H9 (cell line): ENCODE data around the gene ZNF611. TPM values are rescaled to one million over a fixed set of nuclear protein-coding genes. Genes with fewer than 3 reads are reported as not detected.
A peak's percentile ranks its signal among the peaks of the same experiment; 100 is the strongest.

ENCODE experiments used
- DNase-seq: peaks from one replicate; pipeline ENCODE4 v3.0.0-alpha.2; 2017
- H2AFZ ChIP-seq: one replicate; pipeline ENCODE4 v1.6.1; 2013; ENCODE audit warnings: mild to moderate bottlenecking, low read length, control low read depth, moderate library complexity
- H2AK5ac ChIP-seq: 2 replicates; pipeline ENCODE4 v1.6.1; 2013; ENCODE audit warnings: low read length, control low read depth, mixed read lengths; ENCODE audit not compliant: insufficient read length
- H2BK120ac ChIP-seq: one replicate; pipeline ENCODE4 v1.6.1; 2013; ENCODE audit warnings: low read depth, mild to moderate bottlenecking, low read length, control low read depth, inconsistent platforms; ENCODE audit not compliant: poor library complexity, severe bottlenecking
- H2BK12ac ChIP-seq: 2 replicates; pipeline ENCODE4 v1.6.1; 2013; ENCODE audit warnings: low read length, control low read depth, mixed read lengths, low read depth; ENCODE audit not compliant: insufficient read length
- H2BK15ac ChIP-seq: 2 replicates; pipeline ENCODE4 v1.6.1; 2013; ENCODE audit warnings: low read depth, low read length, control low read depth
- H2BK20ac ChIP-seq: one replicate; pipeline ENCODE4 v1.6.1; 2013; ENCODE audit warnings: low read depth, mild to moderate bottlenecking, low read length, control low read depth, inconsistent platforms; ENCODE audit not compliant: poor library complexity, severe bottlenecking
- H2BK5ac ChIP-seq: 2 replicates; pipeline ENCODE4 v1.6.1; 2013; ENCODE audit warnings: low read length, control low read depth, mixed read lengths; ENCODE audit not compliant: insufficient read length
- H3K14ac ChIP-seq: 2 replicates; pipeline ENCODE4 v1.6.1; 2013; ENCODE audit warnings: low read length, control low read depth; ENCODE audit not compliant: insufficient read depth
- H3K18ac ChIP-seq: 2 replicates; pipeline ENCODE4 v1.6.1; 2013; ENCODE audit warnings: low read depth, mild to moderate bottlenecking, mixed read lengths, low read length, control low read depth; ENCODE audit not compliant: insufficient read length
- H3K23ac ChIP-seq: 2 replicates; pipeline ENCODE4 v1.6.1; 2013; ENCODE audit warnings: low read length, control low read depth, mixed read lengths, low read depth; ENCODE audit not compliant: insufficient read length
- H3K23me2 ChIP-seq: 2 replicates; pipeline ENCODE4 v1.6.1; 2013; ENCODE audit warnings: low read depth, mild to moderate bottlenecking, mixed read lengths, low read length, control low read depth; ENCODE audit not compliant: insufficient read length, poor library complexity, severe bottlenecking
- H3K27ac ChIP-seq: 2 replicates; pipeline ENCODE4 v1.5.1; 2013; ENCODE audit warnings: low read length, control low read depth, mixed read lengths, low read depth; ENCODE audit not compliant: insufficient read length
- H3K27me3 ChIP-seq: 2 replicates; pipeline ENCODE4 v1.6.1; 2013; ENCODE audit warnings: low read length, control low read depth, inconsistent platforms; ENCODE audit not compliant: insufficient read depth
- H3K4ac ChIP-seq: 2 replicates; pipeline ENCODE4 v1.6.1; 2013; ENCODE audit warnings: low read depth, mild to moderate bottlenecking, control low read depth, inconsistent platforms, low read length, moderate library complexity
- H3K4me1 ChIP-seq: 2 replicates; pipeline ENCODE4 v1.6.1; 2013; ENCODE audit warnings: low read length, control low read depth, inconsistent platforms; ENCODE audit not compliant: insufficient read depth
- H3K4me2 ChIP-seq: 2 replicates; pipeline ENCODE4 v1.6.1; 2013; ENCODE audit warnings: low read length, control low read depth, mixed read lengths; ENCODE audit not compliant: insufficient read length, insufficient read depth
- H3K56ac ChIP-seq: 2 replicates; pipeline ENCODE4 v1.6.1; 2013; ENCODE audit warnings: low read depth, mild to moderate bottlenecking, mixed read lengths, low read length, control low read depth; ENCODE audit not compliant: insufficient read length
- H3K79me1 ChIP-seq: 2 replicates; pipeline ENCODE4 v1.6.1; 2013; ENCODE audit warnings: low read depth, mild to moderate bottlenecking, moderate library complexity, low read length, control low read depth, inconsistent platforms; ENCODE audit not compliant: insufficient read depth, poor library complexity, severe bottlenecking
- H3K79me2 ChIP-seq: 2 replicates; pipeline ENCODE4 v1.6.1; 2013; ENCODE audit warnings: low read length, control low read depth, inconsistent platforms; ENCODE audit not compliant: insufficient read depth
- H3K9ac ChIP-seq: 2 replicates; pipeline ENCODE4 v1.6.1; 2013; ENCODE audit warnings: low read length, control low read depth, mixed read lengths; ENCODE audit not compliant: insufficient read length; ENCODE audit errors: extremely low read depth
- H3K9me3 ChIP-seq: one replicate; pipeline ENCODE4 v1.6.1; 2013; ENCODE audit warnings: low read depth, low read length, inconsistent platforms; ENCODE audit not compliant: control insufficient read depth
- H3T11ph ChIP-seq: one replicate; pipeline ENCODE4 v1.6.1; 2013; ENCODE audit warnings: mild to moderate bottlenecking, low read length, control low read depth, inconsistent platforms
- H4K20me1 ChIP-seq: one replicate; pipeline ENCODE4 v1.6.1; 2013; ENCODE audit not compliant: control insufficient read depth, insufficient read length, insufficient read depth
- H4K5ac ChIP-seq: 2 replicates; pipeline ENCODE4 v1.6.1; 2013; ENCODE audit warnings: low read depth, mild to moderate bottlenecking, mixed read lengths, low read length, control low read depth; ENCODE audit not compliant: insufficient read length
- H4K8ac ChIP-seq: replicated peaks from 2 replicates; pipeline ENCODE4 v1.6.1; 2013; ENCODE audit warnings: low read length, control low read depth, mixed read lengths, low read depth; ENCODE audit not compliant: insufficient read length
- H4K91ac ChIP-seq: 2 replicates; pipeline ENCODE4 v1.6.1; 2013; ENCODE audit warnings: low read depth, mild to moderate bottlenecking, moderate library complexity, mixed read lengths, low read length, control low read depth; ENCODE audit not compliant: insufficient read length
- H3K27ac Mint-ChIP-seq, 3 experiments: 2 replicates in 2 of 3; 3 replicates in 1 of 3; pipeline ENCODE4 v1.8.0; 2020 to 2021; ENCODE audit warnings: mixed read lengths in 3 of 3, mild to moderate bottlenecking in 1 of 3, moderate library complexity in 1 of 3
- H3K27me3 Mint-ChIP-seq: 2 replicates; pipeline ENCODE4 v1.8.0; 2021; ENCODE audit warnings: low read depth, mild to moderate bottlenecking, moderate library complexity, mixed read lengths
- H3K36me3 Mint-ChIP-seq, 3 experiments: 2 replicates in 2 of 3; 3 replicates in 1 of 3; pipeline ENCODE4 v1.8.0; 2020 to 2021; ENCODE audit warnings: low read depth in 3 of 3, mixed read lengths in 3 of 3; ENCODE audit not compliant: insufficient read depth in 1 of 3
- H3K4me1 Mint-ChIP-seq, 2 experiments: 2 replicates each; pipeline ENCODE4 v1.8.0; 2020; ENCODE audit warnings: mixed read lengths in 2 of 2
- H3K4me3 Mint-ChIP-seq, 2 experiments: 2 replicates in 1 of 2; 3 replicates in 1 of 2; pipeline ENCODE4 v1.8.0; 2020 to 2021; ENCODE audit warnings: mild to moderate bottlenecking in 2 of 2, mixed read lengths in 2 of 2, moderate library complexity in 1 of 2
- H3K9me3 Mint-ChIP-seq, 2 experiments: 2 replicates in 1 of 2; 3 replicates in 1 of 2; pipeline ENCODE4 v1.8.0; 2020; ENCODE audit warnings: mild to moderate bottlenecking in 2 of 2, mixed read lengths in 2 of 2, moderate library complexity in 1 of 2
- CTCF ChIP-seq: fragments of 200-600 bp; sonication (generic); conservative IDR thresholded peaks from 3 replicates; pipeline ENCODE4 v1.8.0; 2021; ENCODE audit warnings: antibody characterized with exemption, mild to moderate bottlenecking
- WGBS: extraction: QIAGEN DNeasy Blood & Tissue Kit; methylation state at CpG from one replicate; pipeline ENCODE4 v1.1.7; 2013; ENCODE audit warnings: missing lambda C conversion rate, low lambda C conversion rate, mixed read lengths; ENCODE audit not compliant: insufficient read length; ENCODE audit errors: extremely low coverage; 5-methylcytosine and 5-hydroxymethylcytosine counted together
- total RNA-seq: library from RNA; stranded (reverse); gene quantifications from 2 replicates; pipeline ENCODE4 v1.2.1, GENCODE V29; 2021

The ZNF611 gene
- total RNA-seq, 1 experiment from 2014 or later: 25.6 TPM

DNA sequence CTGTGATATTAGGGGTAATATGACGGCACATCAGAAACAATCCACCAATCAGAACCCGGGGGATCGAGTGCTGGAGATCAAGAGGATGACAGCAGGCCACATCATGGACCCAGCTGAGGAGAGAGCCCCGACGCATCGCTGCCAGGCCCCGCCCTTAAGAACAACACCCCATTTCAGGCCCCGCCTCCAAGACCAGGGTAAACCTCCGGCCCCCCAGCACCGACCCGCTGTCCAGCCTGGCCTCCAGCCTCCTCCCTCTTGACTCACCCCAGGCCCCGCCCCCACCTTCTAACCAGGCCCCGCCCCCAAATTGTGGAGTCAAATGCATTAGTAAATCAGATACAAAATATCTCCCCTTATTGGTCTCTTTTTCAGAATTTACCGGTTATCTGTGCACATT is 4.7 kb upstream of the ZNF611 start:
- WGBS: no CpG with 5 or more reads among the region's 14 CpGs
- Histone ChIP-seq H3K4ac (no peak overlapping the region), H2BK5ac (no peak overlapping the region), H3K9me3 (no peaks in the 10 kb centered on the region), H3K79me1 (no peaks in the 10 kb centered on the region), H3K27me3 (no peaks in the 10 kb centered on the region), H2BK15ac (no peak overlapping the region), H3K56ac (no peak overlapping the region), H3K79me2 (no peaks in the 10 kb centered on the region), H4K8ac (no peak overlapping the region), H3K4me2 (no peak overlapping the region), H4K20me1 (no peaks in the 10 kb centered on the region), H3K9ac (no peak overlapping the region), H4K91ac (no peak overlapping the region), H3K18ac (no peak overlapping the region), H3K4me1 (no peaks in the 10 kb centered on the region; the same call in 1 of the 2 replicates), H2AK5ac (no peak overlapping the region), H2BK20ac (no peak overlapping the region), H3K14ac (no peak overlapping the region), H4K5ac (no peak overlapping the region), H3K27ac (no peak overlapping the region), H2AFZ (no peak overlapping the region), H3K23ac (no peak overlapping the region), H3K23me2 (no peaks in the 10 kb centered on the region), H3T11ph (no peak overlapping the region), H2BK12ac (no peak overlapping the region), H2BK120ac (no peak overlapping the region)
- Mint-ChIP-seq H3K36me3 (peaks cover 0 to 8% (median 0%) of the 10 kb centered on the region in 3 experiments; a peak in 1 of 7 replicates), H3K27me3 (peaks cover 1% of the 10 kb centered on the region), H3K4me1 (peaks cover 45 to 58% of the 10 kb centered on the region in 2 experiments), H3K27ac (no peak overlapping the region), H3K9me3 (peaks cover 0 to 8% of the 10 kb centered on the region in 2 experiments; a peak in 4 of 5 replicates), H3K4me3 (no peak overlapping the region)
- peak; percentile 73 for DNase-seq
- no peak for TF ChIP-seq CTCF
